Small intestine (tissue), 7 donors: ENCODE measurements around the gene TENT4B. TPM values are rescaled to one million over a fixed set of nuclear protein-coding genes. Genes with fewer than 3 reads are reported as not detected.
A peak's percentile ranks its signal among the peaks of the same experiment; 100 is the strongest.

ENCODE experiments used
- DNase-seq, 2 donors: peaks; one replicate each; pipeline versions ENCODE4 v3.0.0 to v3.0.0-alpha.2; 2013
- FAIRE-seq: peaks from 2 replicates; lab custom pipeline; 2012; peaks lifted over from hg19 to GRCh38; lab: Jason Lieb, UNC
- H3K27ac ChIP-seq, 3 donors: one replicate each; pipeline ENCODE4 v1.5.1; 2013; ENCODE audit warnings: low read length in 2 of 3, mild to moderate bottlenecking in 2 of 3, control low read depth in 1 of 3, inconsistent platforms in 1 of 3, low read depth in 1 of 3, moderate library complexity in 1 of 3
- H3K27me3 ChIP-seq, 3 donors: one replicate each; pipeline ENCODE4 v1.6.1; 2013; ENCODE audit warnings: low read length in 3 of 3, inconsistent platforms in 1 of 3; ENCODE audit not compliant: control insufficient read depth in 3 of 3, insufficient read depth in 3 of 3
- H3K36me3 ChIP-seq, 3 donors: one replicate each; pipeline ENCODE4 v1.6.1; 2013; ENCODE audit warnings: low read length in 3 of 3, inconsistent platforms in 1 of 3, low read depth in 1 of 3, mild to moderate bottlenecking in 1 of 3, moderate library complexity in 1 of 3; ENCODE audit not compliant: control insufficient read depth in 3 of 3, insufficient read depth in 2 of 3
- H3K4me1 ChIP-seq, 3 donors: one replicate each; pipeline ENCODE4 v1.6.1; 2013; ENCODE audit warnings: low read length in 2 of 3, inconsistent platforms in 1 of 3, low read depth in 1 of 3, mild to moderate bottlenecking in 1 of 3, moderate library complexity in 1 of 3; ENCODE audit not compliant: control insufficient read depth in 3 of 3, insufficient read depth in 2 of 3
- H3K4me3 ChIP-seq, 3 donors: one replicate each; pipeline ENCODE4 v1.5.1; 2013; ENCODE audit warnings: low read length in 3 of 3, control low read depth in 1 of 3, inconsistent platforms in 1 of 3, low read depth in 1 of 3, mild to moderate bottlenecking in 1 of 3, moderate library complexity in 1 of 3
- H3K9me3 ChIP-seq, 2 donors: one replicate each; pipeline ENCODE4 v1.6.1; 2013; ENCODE audit warnings: low read depth in 1 of 2, low read length in 1 of 2; ENCODE audit not compliant: control insufficient read depth in 2 of 2, insufficient read depth in 1 of 2
- whole genome bisulfite sequencing, 3 donors: extraction: QIAGEN DNeasy Blood & Tissue Kit; methylation state at CpG; one replicate each; pipeline ENCODE4 v1.1.7; 2013; 5-methylcytosine and 5-hydroxymethylcytosine counted together
- polyA plus RNA-seq, 4 donors: library from polyadenylated mRNA; stranded (reverse) in 3 of 4; unstranded in 1 of 4; fragments of 200-250 nt in 3 of 4; fragments of 120-200 nt in 1 of 4; gene quantifications; one replicate each; pipeline versions ENCODE4 v1.2.1 to v1.2.3, GENCODE V29; 2013
- donor health status: healthy with polysubstance abuse.
- donor health status: control.
- donor health status: control.
- donor health status: Bipolar disorder and iron deficiency.
- donor health status: healthy.

TENT4B gene
- polyA plus RNA-seq, 4 donors: 5.1 to 19.4 (median 7.4) TPM

GRCh38 chr16:50275428-50276325, 122.6 kb downstream of the TENT4B start:
- DNase-seq: no peak
- Histone ChIP-seq H3K27ac (no peak overlapping the region), H3K36me3 (no peaks in the 10 kb centered on the region)

GRCh38 chr16:50276326-50276640, 123.2 kb downstream of the TENT4B start:
- H3K36me3 ChIP-seq: no peaks in the 10 kb centered on the region
- DNase-seq (no peak), FAIRE-seq (no peak)
- no peaks in the 10 kb centered on the region for H3K27me3 ChIP-seq
- H3K9me3 ChIP-seq: peaks cover 0 to 2% of the 10 kb centered on the region in 2 donors
- 93 to 100% (median 98%) methylated on average over 2 of the region's 2 CpGs for WGBS, 3 donors
- H3K4me3 ChIP-seq: no peak overlapping the region
- peak overlapping the region in 1 of 3 donors; percentile 22 for H3K27ac ChIP-seq
- no peaks in the 10 kb centered on the region for H3K4me1 ChIP-seq

More at GRCh38 chr16:50275428-50276325, 122.6 kb downstream of the TENT4B start:
- no peak overlapping the region for H3K4me3 ChIP-seq
- no peaks in the 10 kb centered on the region for H3K27me3 ChIP-seq
- no peak for FAIRE-seq
- H3K9me3 ChIP-seq: peaks cover 0 to 2% of the 10 kb centered on the region in 2 donors
- no peaks in the 10 kb centered on the region for H3K4me1 ChIP-seq
- 84 to 85% (median 84%) methylated on average over 12 of the region's 12 CpGs for WGBS, 3 donors

- peak overlapping the region in 1 of 3 donors; percentile 22 for H3K27ac ChIP-seq
- H3K36me3 ChIP-seq: no peaks in the 10 kb centered on the region
- H3K4me3 ChIP-seq: no peak overlapping the region
- 81 to 92% (median 81%) methylated on average over 4 of the region's 4 CpGs for WGBS, 3 donors
- no peaks in the 10 kb centered on the region for H3K27me3 ChIP-seq
- no peak for FAIRE-seq
- no peak for DNase-seq
- H3K4me1 ChIP-seq: no peaks in the 10 kb centered on the region
- peaks cover 0 to 2% of the 10 kb centered on the region in 2 donors for H3K9me3 ChIP-seq
Measured at GRCh38 chr16:50276801-50277555, 123.9 kb downstream of the TENT4B start.

- H3K27ac ChIP-seq: no peak overlapping the region
- H3K36me3 ChIP-seq: no peaks in the 10 kb centered on the region
- FAIRE-seq (no peak), DNase-seq (no peak)
- peaks cover 2 to 9% (median 2%) of the 10 kb centered on the region in 3 donors for H3K4me1 ChIP-seq
- peaks cover 0 to 2% of the 10 kb centered on the region in 2 donors for H3K9me3 ChIP-seq
- 57 to 71% (median 57%) methylated on average over 3 of the region's 3 CpGs for WGBS, 3 donors
- no peaks in the 10 kb centered on the region for H3K27me3 ChIP-seq
- no peak overlapping the region for H3K4me3 ChIP-seq
Measured at GRCh38 chr16:50278251-50278650, 125.1 kb downstream of the TENT4B start.

GRCh38 chr16:50279504-50279865, 126.4 kb downstream of the TENT4B start:
- Histone ChIP-seq H3K27ac (no peak overlapping the region), H3K4me3 (no peak overlapping the region)

GRCh38 chr16:50280932-50281331, 127.8 kb downstream of the TENT4B start:
- H3K4me1 ChIP-seq: peaks cover 2 to 9% (median 9%) of the 10 kb centered on the region in 3 donors
- no peak for FAIRE-seq

More at GRCh38 chr16:50279504-50279865, 126.4 kb downstream of the TENT4B start:
- Histone ChIP-seq H3K27me3 (no peaks in the 10 kb centered on the region), H3K4me1 (peaks cover 2 to 9% (median 9%) of the 10 kb centered on the region in 3 donors), H3K9me3 (peaks cover 0 to 2% of the 10 kb centered on the region in 2 donors), H3K36me3 (no peaks in the 10 kb centered on the region)
- no peak for FAIRE-seq
- DNase-seq: no peak
- 64 to 76% (median 68%) methylated on average over 2 of the region's 2 CpGs for WGBS, 3 donors

More at GRCh38 chr16:50280932-50281331, 127.8 kb downstream of the TENT4B start:
- peaks cover 0 to 2% of the 10 kb centered on the region in 2 donors for H3K9me3 ChIP-seq
- no peak for DNase-seq
- H3K27ac ChIP-seq: no peak overlapping the region
- H3K36me3 ChIP-seq: no peaks in the 10 kb centered on the region
- no peaks in the 10 kb centered on the region for H3K27me3 ChIP-seq
- WGBS, 3 donors: 60 to 80% (median 67%) methylated on average over 5 of the region's 5 CpGs
- no peak overlapping the region for H3K4me3 ChIP-seq

Other genes with a start within 250 kb of the TENT4B start
- gene CNEP1R1, start 128.1 kb upstream of the TENT4B start, polyA plus RNA-seq: 10 to 100 TPM in 1 of 4 donors, 1 to 10 TPM in 3; 6.8 to 22.5 (median 7.4) TPM
- 10 to 100 TPM; 11.3 to 14.3 (median 12.1) TPM for gene HEATR3, start 87.3 kb upstream of the TENT4B start, polyA plus RNA-seq
- gene ADCY7, start 113.2 kb downstream of the TENT4B start, polyA plus RNA-seq: 1 to 10 TPM in 2 of 4 donors, under 1 TPM in 2; 0.45 to 7.3 (median 3.4) TPM
- 10 to 100 TPM; 40.7 to 71.6 (median 43.4) TPM for gene BRD7, start 215.7 kb downstream of the TENT4B start, polyA plus RNA-seq